ENCODE measurements around the gene PCP2. TPM values are rescaled to one million over a fixed set of nuclear protein-coding genes. Genes with fewer than 3 reads are reported as not detected.
A peak's percentile ranks its signal among the peaks of the same experiment; 100 is the strongest.

The PCP2 gene
- total RNA-seq, 1 experiment from 2014 or later, result not detected

DNA sequence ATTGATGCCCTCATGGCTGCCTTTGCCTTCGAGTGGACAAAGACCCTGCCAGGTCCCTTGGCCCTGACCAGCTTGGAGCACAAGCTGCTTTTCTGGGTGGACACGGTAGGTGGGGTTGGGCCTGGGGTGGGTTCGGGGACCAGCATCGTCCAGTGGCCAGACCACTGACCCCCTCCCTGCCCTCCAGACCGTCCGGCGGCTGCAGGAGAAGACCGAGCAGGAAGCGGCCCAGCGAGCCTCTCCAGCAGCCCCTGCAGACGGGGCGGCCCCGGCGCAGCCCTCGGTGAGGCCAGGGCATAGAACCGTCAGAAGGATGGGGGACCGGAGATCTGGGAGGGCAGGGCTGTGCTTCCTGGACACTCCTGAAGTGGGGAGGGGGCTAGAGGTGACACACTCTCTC lies 27.2 kb downstream of the PCP2 start:
- no peaks in the 10 kb centered on the region for H3K4me1 ChIP-seq (ENCODE audit: control insufficient read depth, insufficient read depth, low read length)
- no peaks in the 10 kb centered on the region for H3K36me3 ChIP-seq (ENCODE audit: control insufficient read depth, insufficient read depth, low read length)
- in situ Hi-C loops (cut with HindIII; ENCODE audit: low pct_unique_long_range_greater_than_20kb, low sequenced_read_pairs) (no loop called here), intact Hi-C loops (cut with micrococcal nuclease; ENCODE audit: unreplicated experiment) (no loop called here)
- H3K9me3 ChIP-seq (ENCODE audit: control insufficient read depth, insufficient read depth, low read depth, low read length), result no peaks in the 10 kb centered on the region
- no peak for ATAC-seq
- no peak overlapping the region for H3K27ac ChIP-seq (ENCODE audit: low read length)
- ChIA-PET CTCF (interaction anchor here (0.6 kb wide), 1 partner anchor 10 kb away, joined by 4 read pairs; no protein-coding TSS in a partner anchor), POLR2A (interaction anchor here (0.6 kb wide), 1 partner anchor 215 kb away, joined by 3 read pairs; no protein-coding TSS in a partner anchor)
- H3K4me3 ChIP-seq (ENCODE audit: low read depth in 2 of 2, low read length in 2 of 2), result no peak overlapping the region
- H3K27me3 ChIP-seq (ENCODE audit: control insufficient read depth, insufficient read depth, low read length), result no peaks in the 10 kb centered on the region
- TF ChIP-seq CTCF (IDR thresholded peaks at IDR 0.05), result no peak
- TF ChIP-seq SIN3A (IDR thresholded peaks at IDR 0.05; ENCODE audit: borderline replicate concordance, insufficient read depth, low read depth, low read length), result no peak
- no peak for TF ChIP-seq REST (IDR thresholded peaks at IDR 0.05; ENCODE audit: insufficient read depth in 1 of 2, low read depth in 2 of 2, low read length in 1 of 2)
- no peak for TF ChIP-seq POLR2AphosphoS5 (IDR thresholded peaks at IDR 0.05; ENCODE audit: low read depth, low read length)
- TF ChIP-seq TCF7L2 (IDR thresholded peaks at IDR 0.05; ENCODE audit: low read depth, low read length), result no peak
- no peak for DNase-seq (ENCODE audit: low read depth, low spot score)
- BruUV-seq (replicated peaks), result no TSS peak

- ATAC-seq, result peak; percentile 78
- in situ Hi-C loops (cut with HindIII; ENCODE audit: low pct_unique_long_range_greater_than_20kb, low sequenced_read_pairs), result no loop called here
- peak; percentile 12 for DNase-seq (ENCODE audit: low read depth, low spot score)
- TF ChIP-seq TCF7L2 (IDR thresholded peaks at IDR 0.05; ENCODE audit: low read depth, low read length) (no peak), SIN3A (IDR thresholded peaks at IDR 0.05; ENCODE audit: borderline replicate concordance, insufficient read depth, low read depth, low read length) (no peak), POLR2AphosphoS5 (IDR thresholded peaks at IDR 0.05; ENCODE audit: low read depth, low read length) (no peak), REST (IDR thresholded peaks at IDR 0.05; ENCODE audit: insufficient read depth in 1 of 2, low read depth in 2 of 2, low read length in 1 of 2) (no peak), CTCF (IDR thresholded peaks at IDR 0.05) (no peak)
- H3K27ac ChIP-seq (ENCODE audit: low read length), result no peak overlapping the region
- intact Hi-C loops (cut with micrococcal nuclease; ENCODE audit: unreplicated experiment), result no loop called here
- no peaks in the 10 kb centered on the region for H3K27me3 ChIP-seq (ENCODE audit: control insufficient read depth, insufficient read depth, low read length)
- POLR2A ChIA-PET, result interaction anchor here (0.6 to 0.8 kb wide), 2 partner anchors 171 to 255 kb away, joined by 3 read pairs; no protein-coding TSS in a partner anchor
- CTCF ChIA-PET, result interaction anchor here (0.6 to 0.8 kb wide), 2 partner anchors 9 to 13 kb away, joined by 4 to 13 read pairs; no protein-coding TSS in a partner anchor
- no peaks in the 10 kb centered on the region for H3K9me3 ChIP-seq (ENCODE audit: control insufficient read depth, insufficient read depth, low read depth, low read length)
- no TSS peak for BruUV-seq (replicated peaks)
- no peak overlapping the region for H3K4me3 ChIP-seq (ENCODE audit: low read depth in 2 of 2, low read length in 2 of 2)
- no peaks in the 10 kb centered on the region for H3K36me3 ChIP-seq (ENCODE audit: control insufficient read depth, insufficient read depth, low read length)
- no peaks in the 10 kb centered on the region for H3K4me1 ChIP-seq (ENCODE audit: control insufficient read depth, insufficient read depth, low read length)
Observed at GRCh38 chr19:7605490-7606222, 27.9 kb downstream of the PCP2 start.
